Glomerular visceral epithelial cell (primary cell): ENCODE measurements around the gene EVA1A.

ENCODE experiments used
- DNase-seq: peaks from one replicate; pipeline ENCODE4 v3.0.0-alpha.2; 2016; ENCODE audit errors: extremely low spot score

Gene EVA1A

GRCh38 chr2:75447176-75447575 lies 113.6 kb downstream of the EVA1A start:
- no peak for DNase-seq
